Measurements from ENCODE around the gene SLC22A31. TPM values are rescaled to one million over a fixed set of nuclear protein-coding genes. Genes with fewer than 3 reads are reported as not detected.
A peak's percentile ranks its signal among the peaks of the same experiment; 100 is the strongest.

The SLC22A31 gene
- total RNA-seq, 1 experiment from 2014 or later = not detected

DNA sequence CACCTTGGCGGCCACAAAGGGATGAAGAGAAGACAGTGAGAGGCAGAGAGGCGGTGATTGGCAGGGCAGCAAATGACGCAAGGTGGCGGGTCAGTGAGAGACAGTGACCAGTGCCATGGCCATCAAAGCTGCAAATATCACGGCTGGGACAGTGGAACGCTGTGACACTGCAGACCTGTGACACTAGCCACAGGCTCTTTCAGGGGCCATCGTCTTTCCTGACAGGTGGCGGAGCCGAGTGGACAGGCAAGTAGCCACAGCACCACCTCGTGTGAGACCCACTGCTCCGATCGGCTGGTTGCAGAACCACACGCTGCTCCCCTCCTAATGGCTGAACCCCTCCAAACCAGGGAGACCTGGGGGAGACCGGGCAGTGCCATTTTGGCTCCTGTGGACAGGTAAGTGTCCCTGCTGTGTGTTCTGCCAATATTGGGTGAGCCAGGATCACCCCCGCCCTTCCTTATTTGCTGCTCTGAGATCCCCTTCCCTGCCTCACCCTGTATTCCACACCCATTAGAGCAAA, 9.2 kb upstream of the SLC22A31 start:
- Histone ChIP-seq H3K9ac (ENCODE audit: low read length) (no peak overlapping the region), H3K9me3 (ENCODE audit: low read length) (no peaks in the 10 kb centered on the region), H3K27me3 (ENCODE audit: low read length) (no peaks in the 10 kb centered on the region), H3K4me1 (ENCODE audit: low read length) (no peaks in the 10 kb centered on the region), H3K27ac (ENCODE audit: low read length) (no peak overlapping the region), H3K36me3 (ENCODE audit: insufficient read depth, low read length) (no peaks in the 10 kb centered on the region), H4K20me1 (ENCODE audit: insufficient read depth, low read depth, low read length) (no peaks in the 10 kb centered on the region), H3K79me2 (ENCODE audit: low read length) (no peaks in the 10 kb centered on the region), H2AFZ (ENCODE audit: low read length) (no peak overlapping the region), H3K4me3 (ENCODE audit: low read length) (no peak overlapping the region), H3K9me2 (replicated peaks; ENCODE audit: insufficient read depth, low read length) (no peaks in the 10 kb centered on the region), H3K4me2 (ENCODE audit: low read depth, low read length, poor library complexity, severe bottlenecking) (no peak overlapping the region)
- no peak for DNase-seq

DNA sequence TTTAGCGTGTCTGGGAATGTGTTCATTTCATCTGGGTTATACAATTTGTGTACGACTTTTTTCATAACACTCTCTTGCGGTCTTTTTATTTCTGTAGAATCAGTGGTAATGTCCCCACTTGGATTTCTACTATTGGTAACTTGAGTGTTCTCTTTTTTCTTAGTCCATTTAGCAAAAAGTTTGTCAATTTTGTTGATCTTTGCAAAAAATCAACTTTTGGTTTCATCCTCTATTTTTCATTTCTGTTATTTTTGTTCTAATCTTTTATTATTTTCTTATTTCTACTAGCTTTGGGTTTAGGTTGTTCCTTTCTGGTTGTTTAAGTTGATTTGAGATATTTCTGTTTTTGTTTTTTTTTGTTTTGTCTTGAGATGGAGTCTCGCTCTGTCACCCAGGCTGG, 7.7 kb upstream of the SLC22A31 start:
- H3K9me3 ChIP-seq (ENCODE audit: low read length) = no peaks in the 10 kb centered on the region
- no peaks in the 10 kb centered on the region for H3K4me1 ChIP-seq (ENCODE audit: low read length)
- H2AFZ ChIP-seq (ENCODE audit: low read length) = no peak overlapping the region
- H3K36me3 ChIP-seq (ENCODE audit: insufficient read depth, low read length) = no peaks in the 10 kb centered on the region
- no peak for DNase-seq
- no peaks in the 10 kb centered on the region for H4K20me1 ChIP-seq (ENCODE audit: insufficient read depth, low read depth, low read length)
- no peak overlapping the region for H3K4me2 ChIP-seq (ENCODE audit: low read depth, low read length, poor library complexity, severe bottlenecking)
- no peaks in the 10 kb centered on the region for H3K9me2 ChIP-seq (replicated peaks; ENCODE audit: insufficient read depth, low read length)
- H3K9ac ChIP-seq (ENCODE audit: low read length) = no peak overlapping the region
- H3K27ac ChIP-seq (ENCODE audit: low read length) = no peak overlapping the region
- H3K79me2 ChIP-seq (ENCODE audit: low read length) = no peaks in the 10 kb centered on the region
- no peak overlapping the region for H3K4me3 ChIP-seq (ENCODE audit: low read length)
- H3K27me3 ChIP-seq (ENCODE audit: low read length) = no peaks in the 10 kb centered on the region

DNA sequence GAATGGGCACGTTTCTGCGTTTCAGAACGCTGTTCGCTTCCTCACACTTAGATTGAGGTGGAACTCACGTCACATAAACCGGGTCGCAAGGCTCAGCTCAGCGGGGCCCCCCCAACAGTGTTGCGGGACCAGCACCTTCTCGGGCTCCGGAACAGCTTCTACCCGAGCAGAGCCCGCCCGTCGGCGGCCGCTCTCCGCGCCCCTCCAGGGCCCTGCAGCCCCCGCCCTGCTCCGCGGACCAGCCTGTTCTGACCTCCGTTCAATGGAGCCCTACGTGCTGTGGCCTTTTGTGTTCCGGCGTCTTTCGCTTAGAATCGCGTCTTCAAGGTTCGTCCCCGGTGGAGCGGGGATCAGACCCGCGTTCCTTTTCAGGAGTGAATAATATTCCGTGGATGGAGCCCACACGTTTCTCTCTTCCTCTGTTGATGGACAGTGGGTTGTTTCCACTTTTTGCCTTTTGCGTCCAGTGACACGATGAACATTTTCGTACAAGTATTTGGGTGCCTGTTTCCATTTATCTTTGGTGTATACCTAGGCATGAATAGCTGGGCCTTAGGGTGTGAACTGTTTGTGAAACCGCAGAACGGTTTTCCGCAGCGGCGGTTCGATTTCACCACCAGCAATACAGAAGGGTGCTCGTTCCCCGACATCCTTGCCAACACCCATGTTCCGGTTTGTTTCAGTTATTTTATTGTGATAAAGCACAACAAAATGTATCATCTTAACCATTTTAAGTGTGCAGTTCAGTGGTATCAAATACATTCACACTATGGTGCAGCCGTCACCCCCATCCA, 2.3 kb upstream of the SLC22A31 start:
- no peak overlapping the region for H3K27ac ChIP-seq (ENCODE audit: low read length)
- no peaks in the 10 kb centered on the region for H3K36me3 ChIP-seq (ENCODE audit: insufficient read depth, low read length)

DNA sequence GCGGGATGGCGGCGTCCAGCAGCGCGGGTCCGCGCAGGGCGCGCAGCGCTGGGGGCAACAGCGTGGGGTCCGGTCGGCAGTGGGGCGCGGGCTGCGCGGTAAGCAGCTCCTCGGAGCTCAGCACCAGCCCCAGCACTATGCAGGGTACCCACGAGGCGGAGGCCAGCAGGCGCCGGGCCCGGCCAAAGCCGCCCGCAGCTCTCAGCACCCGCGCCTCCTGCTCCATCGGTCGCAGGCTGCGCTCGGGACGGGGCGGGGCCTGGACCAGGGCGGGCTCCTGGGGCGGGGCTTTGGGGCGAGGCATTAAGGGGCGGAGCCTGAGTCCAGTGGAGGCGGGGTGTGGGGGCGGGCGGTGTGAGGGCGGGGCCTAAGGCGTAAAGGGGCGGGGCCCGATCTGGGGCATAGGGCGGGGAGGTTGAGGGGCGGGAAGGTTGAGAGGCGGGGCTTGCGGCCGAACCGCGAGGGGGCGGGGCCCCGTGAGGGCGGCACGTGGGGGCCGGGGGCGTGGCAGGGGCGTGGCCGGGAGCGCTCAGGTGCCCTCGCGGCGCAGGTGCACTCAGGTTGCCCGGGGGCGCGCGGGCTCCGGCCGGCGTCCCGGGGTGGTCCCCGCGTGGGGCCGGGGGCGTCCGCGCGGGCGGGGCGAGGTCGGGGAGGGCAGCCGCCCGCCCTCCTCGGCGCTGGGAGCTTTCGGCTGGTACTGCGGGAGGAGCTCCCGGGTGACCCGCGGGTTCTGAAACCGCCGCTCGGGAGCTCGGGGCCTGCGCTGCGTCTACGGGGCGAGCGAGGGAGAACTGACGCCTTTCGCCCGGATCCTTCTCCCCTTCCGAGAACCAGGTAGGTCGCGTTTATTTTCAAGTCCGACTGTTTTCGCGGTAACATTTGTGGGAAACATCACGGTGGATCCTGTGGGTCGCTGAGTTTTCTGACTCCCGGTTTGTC, 1.4 kb upstream of the SLC22A31 start:
- H4K20me1 ChIP-seq (ENCODE audit: insufficient read depth, low read depth, low read length) = no peaks in the 10 kb centered on the region
- no peak overlapping the region for H2AFZ ChIP-seq (ENCODE audit: low read length)
- H3K4me2 ChIP-seq (ENCODE audit: low read depth, low read length, poor library complexity, severe bottlenecking) = no peak overlapping the region
- H3K4me3 ChIP-seq (ENCODE audit: low read length) = no peak overlapping the region
- H3K27me3 ChIP-seq (ENCODE audit: low read length) = no peaks in the 10 kb centered on the region
- H3K9me2 ChIP-seq (replicated peaks; ENCODE audit: insufficient read depth, low read length) = no peaks in the 10 kb centered on the region
- no peak overlapping the region for H3K27ac ChIP-seq (ENCODE audit: low read length)
- H3K79me2 ChIP-seq (ENCODE audit: low read length) = no peaks in the 10 kb centered on the region
- H3K9me3 ChIP-seq (ENCODE audit: low read length) = no peaks in the 10 kb centered on the region
- no peaks in the 10 kb centered on the region for H3K36me3 ChIP-seq (ENCODE audit: insufficient read depth, low read length)
- H3K9ac ChIP-seq (ENCODE audit: low read length) = no peak overlapping the region
- H3K4me1 ChIP-seq (ENCODE audit: low read length) = no peaks in the 10 kb centered on the region
- peak; percentile 42 for DNase-seq

More for the DNA sequence above, 2.3 kb upstream of the SLC22A31 start:
- H2AFZ ChIP-seq (ENCODE audit: low read length) = no peak overlapping the region
- no peak overlapping the region for H3K4me2 ChIP-seq (ENCODE audit: low read depth, low read length, poor library complexity, severe bottlenecking)
- H3K9me2 ChIP-seq (replicated peaks; ENCODE audit: insufficient read depth, low read length) = no peaks in the 10 kb centered on the region
- H3K9ac ChIP-seq (ENCODE audit: low read length) = no peak overlapping the region
- H3K27me3 ChIP-seq (ENCODE audit: low read length) = no peaks in the 10 kb centered on the region
- H3K9me3 ChIP-seq (ENCODE audit: low read length) = no peaks in the 10 kb centered on the region
- DNase-seq = no peak
- no peaks in the 10 kb centered on the region for H4K20me1 ChIP-seq (ENCODE audit: insufficient read depth, low read depth, low read length)
- no peak overlapping the region for H3K4me3 ChIP-seq (ENCODE audit: low read length)
- H3K4me1 ChIP-seq (ENCODE audit: low read length) = no peaks in the 10 kb centered on the region
- H3K79me2 ChIP-seq (ENCODE audit: low read length) = no peaks in the 10 kb centered on the region

DNA sequence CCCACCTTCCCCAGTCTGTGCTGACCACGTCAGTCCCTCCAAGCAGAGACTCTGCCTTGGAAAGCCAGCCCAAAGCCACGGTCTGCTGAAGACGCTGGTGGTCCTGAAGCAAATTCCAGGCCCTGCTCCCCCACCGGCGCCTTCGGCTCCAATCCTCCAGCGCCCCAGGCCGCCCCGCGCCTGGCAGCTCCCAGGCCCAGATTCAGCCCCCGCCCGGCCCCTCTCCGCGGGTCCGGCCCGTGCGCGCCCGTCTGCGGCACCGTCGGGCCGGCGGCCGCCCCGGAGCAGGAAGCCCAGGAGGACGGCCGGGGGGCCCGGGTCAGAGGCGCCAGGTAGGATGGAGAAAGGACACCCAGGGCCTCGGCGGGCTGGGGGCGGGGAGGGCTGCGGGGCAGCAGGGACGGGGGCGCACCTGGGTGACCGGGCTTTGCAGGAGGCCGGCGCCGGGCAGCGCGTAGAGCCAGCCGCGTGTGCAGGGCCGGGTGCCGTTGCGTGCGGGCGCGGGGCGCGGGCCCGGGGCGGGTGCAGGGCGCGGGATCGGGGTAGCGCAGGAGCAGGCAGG, 594 bp upstream of the SLC22A31 start:
- H3K4me1 ChIP-seq (ENCODE audit: low read length) = no peaks in the 10 kb centered on the region
- no peak overlapping the region for H2AFZ ChIP-seq (ENCODE audit: low read length)
- H3K79me2 ChIP-seq (ENCODE audit: low read length) = no peaks in the 10 kb centered on the region
- H3K9me3 ChIP-seq (ENCODE audit: low read length) = no peaks in the 10 kb centered on the region
- no peaks in the 10 kb centered on the region for H3K36me3 ChIP-seq (ENCODE audit: insufficient read depth, low read length)
- no peaks in the 10 kb centered on the region for H4K20me1 ChIP-seq (ENCODE audit: insufficient read depth, low read depth, low read length)
- no peak overlapping the region for H3K4me2 ChIP-seq (ENCODE audit: low read depth, low read length, poor library complexity, severe bottlenecking)
- H3K27ac ChIP-seq (ENCODE audit: low read length) = no peak overlapping the region
- H3K9ac ChIP-seq (ENCODE audit: low read length) = no peak overlapping the region
- DNase-seq = no peak
- no peaks in the 10 kb centered on the region for H3K27me3 ChIP-seq (ENCODE audit: low read length)
- H3K4me3 ChIP-seq (ENCODE audit: low read length) = no peak overlapping the region
- H3K9me2 ChIP-seq (replicated peaks; ENCODE audit: insufficient read depth, low read length) = no peaks in the 10 kb centered on the region

DNA sequence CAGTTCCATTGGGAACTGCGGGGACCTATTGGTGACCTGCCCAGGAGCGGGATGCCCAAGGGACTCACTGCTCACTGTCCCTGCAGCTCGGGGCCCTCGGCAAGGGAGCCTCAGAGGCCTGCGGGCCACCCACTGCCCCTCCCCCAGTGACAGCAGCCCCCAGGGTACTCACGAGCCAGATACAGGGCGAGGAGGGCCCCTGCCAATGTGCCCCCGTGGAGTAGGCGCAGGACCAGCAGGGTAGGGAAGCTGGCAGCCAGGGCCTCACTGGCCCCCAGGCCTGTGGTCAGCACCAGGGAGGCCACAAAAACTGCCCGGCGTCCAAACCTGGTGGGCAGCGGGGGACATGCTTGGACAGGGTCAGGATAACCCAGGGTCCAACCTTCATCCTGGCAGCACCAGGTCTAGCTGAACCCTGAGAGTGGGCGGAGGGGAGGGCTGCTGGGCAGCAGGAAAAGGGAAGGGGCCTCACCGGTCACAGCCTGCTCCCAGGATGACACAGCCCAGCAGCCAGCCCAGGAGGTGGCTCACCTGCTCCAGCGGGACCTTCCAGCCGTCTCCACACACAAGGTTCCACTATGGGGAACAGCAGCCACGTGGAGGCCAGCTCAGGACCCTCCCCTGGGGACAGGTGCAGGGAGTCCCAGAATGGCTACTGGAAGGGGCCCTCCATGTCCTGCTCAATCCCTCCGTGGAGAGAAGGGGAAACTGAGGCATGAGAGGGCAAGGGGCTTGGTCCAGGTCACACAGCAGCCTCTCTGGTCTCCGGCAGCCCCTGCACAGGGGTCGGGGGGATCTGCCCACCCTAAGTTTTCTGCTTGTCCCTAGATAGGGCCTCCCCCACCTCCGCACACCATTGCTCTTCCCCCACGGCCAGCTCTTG, 855 bp downstream of the SLC22A31 start:
- H3K9me2 ChIP-seq (replicated peaks; ENCODE audit: insufficient read depth, low read length) = no peaks in the 10 kb centered on the region
- H2AFZ ChIP-seq (ENCODE audit: low read length) = no peak overlapping the region
- H3K9ac ChIP-seq (ENCODE audit: low read length) = no peak overlapping the region
- H4K20me1 ChIP-seq (ENCODE audit: insufficient read depth, low read depth, low read length) = no peaks in the 10 kb centered on the region
- no peaks in the 10 kb centered on the region for H3K36me3 ChIP-seq (ENCODE audit: insufficient read depth, low read length)
- no peak for DNase-seq
- H3K4me3 ChIP-seq (ENCODE audit: low read length) = no peak overlapping the region
- no peaks in the 10 kb centered on the region for H3K9me3 ChIP-seq (ENCODE audit: low read length)
- no peak overlapping the region for H3K27ac ChIP-seq (ENCODE audit: low read length)
- H3K27me3 ChIP-seq (ENCODE audit: low read length) = no peaks in the 10 kb centered on the region
- no peak overlapping the region for H3K4me2 ChIP-seq (ENCODE audit: low read depth, low read length, poor library complexity, severe bottlenecking)
- H3K4me1 ChIP-seq (ENCODE audit: low read length) = no peaks in the 10 kb centered on the region
- no peaks in the 10 kb centered on the region for H3K79me2 ChIP-seq (ENCODE audit: low read length)

DNA sequence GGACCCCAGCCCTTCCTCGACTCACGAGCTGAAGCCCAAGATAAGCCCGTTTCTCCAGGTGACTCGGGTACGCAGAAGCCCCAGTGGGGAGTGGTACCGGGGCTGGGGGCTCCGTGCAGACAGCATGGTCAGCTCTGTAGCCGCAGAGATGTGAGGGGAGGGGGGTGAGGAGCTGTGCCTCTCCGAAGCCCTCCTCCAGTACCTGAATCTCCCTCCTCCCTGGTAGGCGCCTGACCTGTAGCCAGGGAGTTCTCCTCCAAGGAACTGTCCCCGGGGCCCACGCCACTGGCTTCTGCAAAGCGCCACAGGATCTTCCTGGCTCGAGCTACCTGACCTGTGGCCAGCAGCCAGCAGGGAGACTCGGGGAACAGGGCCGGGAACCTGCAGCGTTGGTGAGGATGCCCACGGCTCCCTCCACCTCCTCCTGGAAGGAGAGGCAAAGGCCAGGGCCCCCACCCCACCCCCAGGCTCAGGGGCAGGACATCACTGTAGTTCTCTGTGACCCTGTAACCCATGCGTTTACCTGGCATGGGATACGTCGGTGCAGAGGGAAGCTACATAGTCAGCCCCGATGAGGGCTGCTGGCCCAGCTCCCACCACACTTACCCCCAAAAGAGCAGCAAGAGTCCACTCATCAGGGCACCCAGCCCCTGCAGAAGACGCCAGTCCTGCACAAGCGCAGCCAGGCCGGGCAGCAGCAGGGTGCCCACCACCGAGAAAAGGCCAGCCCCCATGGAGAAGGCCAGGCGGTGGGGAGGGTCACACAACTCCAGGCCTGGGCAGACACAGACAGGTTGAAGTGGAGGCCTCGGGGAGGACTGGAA, 1.7 kb downstream of the SLC22A31 start:
- Histone ChIP-seq H4K20me1 (ENCODE audit: insufficient read depth, low read depth, low read length) (no peaks in the 10 kb centered on the region), H3K9me3 (ENCODE audit: low read length) (no peaks in the 10 kb centered on the region), H3K36me3 (ENCODE audit: insufficient read depth, low read length) (no peaks in the 10 kb centered on the region), H3K4me2 (ENCODE audit: low read depth, low read length, poor library complexity, severe bottlenecking) (no peak overlapping the region), H3K4me3 (ENCODE audit: low read length) (no peak overlapping the region), H3K79me2 (ENCODE audit: low read length) (no peaks in the 10 kb centered on the region), H3K4me1 (ENCODE audit: low read length) (no peaks in the 10 kb centered on the region), H2AFZ (ENCODE audit: low read length) (no peak overlapping the region), H3K27me3 (ENCODE audit: low read length) (no peaks in the 10 kb centered on the region), H3K9ac (ENCODE audit: low read length) (no peak overlapping the region), H3K9me2 (replicated peaks; ENCODE audit: insufficient read depth, low read length) (no peaks in the 10 kb centered on the region), H3K27ac (ENCODE audit: low read length) (no peak overlapping the region)
- peak; percentile 10 for DNase-seq

All from Karpas-422 (cell line).